Stimulated activated CD4-positive, alpha-beta T cell treated with anti-CD3 and anti-CD28 coated beads, Interleukin-12 subunit alpha, Interleukin-12 subunit beta, amount 100 ng/mL, for 4 hours (primary cell): ENCODE results near the gene XPO6.

Source experiments
- DNase-seq: peaks from one replicate; pipeline ENCODE4 v3.0.0-alpha.2; 2020

XPO6 gene

GRCh38 chr16:28086186-28087139 lies 125.3 kb downstream of the XPO6 start:
- no peak for DNase-seq

GRCh38 chr16:28085389-28086171 lies 126.2 kb downstream of the XPO6 start:
- DNase-seq, result no peak

- DNase-seq, result no peak
Observed at GRCh38 chr16:28084209-28084608, 127.6 kb downstream of the XPO6 start.

- no peak for DNase-seq
Observed at GRCh38 chr16:28082624-28083023, 129.1 kb downstream of the XPO6 start.

GRCh38 chr16:28081391-28081968 lies 130.3 kb downstream of the XPO6 start:
- no peak for DNase-seq

GRCh38 chr16:28078261-28078660 lies 133.5 kb downstream of the XPO6 start:
- DNase-seq, result no peak

- DNase-seq, result no peak
Observed at GRCh38 chr16:28073836-28074235, 137.9 kb downstream of the XPO6 start.

- DNase-seq, result no peak
Observed at GRCh38 chr16:28072087-28072486, 139.7 kb downstream of the XPO6 start.

- DNase-seq, result no peak
Observed at GRCh38 chr16:28069971-28070794, 141.6 kb downstream of the XPO6 start.

- no peak for DNase-seq
Observed at GRCh38 chr16:28068976-28069375, 142.8 kb downstream of the XPO6 start.

GRCh38 chr16:28067604-28068379 lies 144.0 kb downstream of the XPO6 start:
- no peak for DNase-seq

GRCh38 chr16:28064706-28065249 lies 147.0 kb downstream of the XPO6 start:
- DNase-seq, result no peak

GRCh38 chr16:28064150-28064549 lies 147.6 kb downstream of the XPO6 start:
- DNase-seq, result no peak

- no peak for DNase-seq
Observed at GRCh38 chr16:28063591-28064061, 148.1 kb downstream of the XPO6 start, which contains the start of gene GSG1L. Gene GSG1L, minus strand, starts transcription at chr16:28063714. Its CDS starts 290 bp downstream, at chr16:28063424.

GRCh38 chr16:28062847-28063521 lies 148.8 kb downstream of the XPO6 start:
- no peak for DNase-seq

- DNase-seq, result no peak
Observed at GRCh38 chr16:28062261-28062846, 149.4 kb downstream of the XPO6 start.

- DNase-seq, result no peak
Observed at GRCh38 chr16:28061352-28062101, 150.2 kb downstream of the XPO6 start.

GRCh38 chr16:28059841-28060575 lies 151.8 kb downstream of the XPO6 start:
- DNase-seq, result no peak
